Left renal cortex interstitium (tissue), 4 donors: Measurements from ENCODE around the gene UBE2U. TPM values are rescaled to one million over a fixed set of nuclear protein-coding genes. Genes with fewer than 3 reads are reported as not detected.

Source experiments
- DNase-seq, 4 donors: peaks; one replicate each; pipeline ENCODE4 v3.0.0-alpha.2; 2013; ENCODE audit warnings: low read depth in 4 of 4, low spot score in 2 of 4, missing footprints in 1 of 4
- polyA plus RNA-seq, 4 donors: library from polyadenylated mRNA; unstranded; fragments of 120-200 nt; gene quantifications; one replicate each; pipeline ENCODE4 v1.2.1, GENCODE V29; 2013; ENCODE audit not compliant: insufficient read length in 4 of 4

The UBE2U gene
- polyA plus RNA-seq, 4 donors = 0.13 TPM; not detected in 3

- peak in 3 of 4 donors; percentile 16 to 56 (median 28) for DNase-seq
These were observed 78.9 kb downstream of the UBE2U start for GRCh38 chr1:64282351-64282750.

GRCh38 chr1:64287071-64287470 lies 83.6 kb downstream of the UBE2U start:
- no peak for DNase-seq

GRCh38 chr1:64290420-64290819 lies 87.0 kb downstream of the UBE2U start:
- DNase-seq = no peak

GRCh38 chr1:64291931-64292330 lies 88.5 kb downstream of the UBE2U start:
- no peak for DNase-seq

- DNase-seq = no peak
These were observed 89.0 kb downstream of the UBE2U start for GRCh38 chr1:64292399-64292798.

GRCh38 chr1:64293820-64294219 lies 90.4 kb downstream of the UBE2U start:
- DNase-seq = no peak

- DNase-seq = no peak
These were observed 91.7 kb downstream of the UBE2U start for GRCh38 chr1:64295136-64295535.

GRCh38 chr1:64295561-64295960 lies 92.1 kb downstream of the UBE2U start:
- DNase-seq = no peak

GRCh38 chr1:64296459-64296858 lies 93.0 kb downstream of the UBE2U start:
- no peak for DNase-seq

GRCh38 chr1:64302194-64302593 lies 98.8 kb downstream of the UBE2U start:
- DNase-seq = no peak

- no peak for DNase-seq
These were observed 99.5 kb downstream of the UBE2U start for GRCh38 chr1:64302971-64303370.

- DNase-seq = no peak
These were observed 101.4 kb downstream of the UBE2U start for GRCh38 chr1:64304823-64305222.

GRCh38 chr1:64308866-64309265 lies 105.4 kb downstream of the UBE2U start:
- DNase-seq = no peak

GRCh38 chr1:64309431-64309831 lies 106.0 kb downstream of the UBE2U start:
- DNase-seq = no peak

- DNase-seq = no peak
These were observed 107.3 kb downstream of the UBE2U start for GRCh38 chr1:64310760-64311159.

- DNase-seq = no peak
These were observed 109.0 kb downstream of the UBE2U start for GRCh38 chr1:64312431-64312830.

- no peak for DNase-seq
These were observed 112.0 kb downstream of the UBE2U start for GRCh38 chr1:64315402-64315801.
